Natural killer cell treated with Interleukin-12 subunit alpha and Interleukin-12 subunit beta and Interleukin-15 and Interleukin-18, amount 100 ng/mL, for 72 hours (primary cell): Measurements from ENCODE around the gene SPOCK3. TPM values are rescaled to one million over a fixed set of nuclear protein-coding genes. Genes with fewer than 3 reads are reported as not detected.
"Not testable (repeated sequence)": the region's sequence is repeated elsewhere in the genome, so short reads cannot be mapped to it uniquely, and the experiment has no call there.

Experiments used
- ATAC-seq, 2 donors: fragments of 150-1000 bp; cut with Tn5 transposase in 1 of 2; sonication (Bioruptor Pico), chemical (Tn5 transposase) in 1 of 2; 2 replicates each; pipeline ENCODE4 v1.10.0; 2021
- DNase-seq: peaks from one replicate; pipeline ENCODE4 v3.0.0; 2022; ENCODE audit warnings: low spot score
- H3K27ac Mint-ChIP-seq, 2 donors: 1 replicate in 1 of 2; 2 replicates in 1 of 2; pipeline ENCODE4 v1.8.0; 2022; ENCODE audit warnings: mixed read lengths in 2 of 2, mild to moderate bottlenecking in 1 of 2, moderate library complexity in 1 of 2
- H3K27me3 Mint-ChIP-seq, 2 donors: 1 replicate in 1 of 2; 2 replicates in 1 of 2; pipeline ENCODE4 v1.8.0; 2022; ENCODE audit warnings: mixed read lengths in 2 of 2
- H3K36me3 Mint-ChIP-seq: one replicate; pipeline ENCODE4 v1.8.0; 2022; ENCODE audit warnings: mixed read lengths
- H3K4me1 Mint-ChIP-seq, 2 donors: 1 replicate in 1 of 2; 2 replicates in 1 of 2; pipeline ENCODE4 v1.8.0; 2022; ENCODE audit warnings: low read depth in 2 of 2, mixed read lengths in 2 of 2, mild to moderate bottlenecking in 1 of 2
- H3K4me3 Mint-ChIP-seq: one replicate; pipeline ENCODE4 v1.8.0; 2022; ENCODE audit warnings: mixed read lengths
- H3K9me3 Mint-ChIP-seq: 2 replicates; pipeline ENCODE4 v1.8.0; 2022; ENCODE audit warnings: mixed read lengths
- total RNA-seq, 2 donors: library from RNA; stranded (reverse); gene quantifications; one replicate each; pipeline ENCODE4 v1.2.3, GENCODE V29; 2022

SPOCK3 gene
- total RNA-seq, 2 donors from 2014 or later: not detected

- not testable (repeated sequence) for H3K27me3 Mint-ChIP-seq, DNase-seq, H3K36me3 Mint-ChIP-seq, H3K4me3 Mint-ChIP-seq, H3K4me1 Mint-ChIP-seq, H3K9me3 Mint-ChIP-seq, ATAC-seq, H3K27ac Mint-ChIP-seq
Measured at GRCh38 chr4:166739215-166739614, 495.1 kb downstream of the SPOCK3 start.

GRCh38 chr4:166737430-166737829 is 496.9 kb downstream of the SPOCK3 start:
- Mint-ChIP-seq H3K36me3 (no peaks in the 10 kb centered on the region), H3K27ac (no peak overlapping the region), H3K4me3 (no peak overlapping the region), H3K27me3 (no peaks in the 10 kb centered on the region), H3K9me3 (peaks cover 3% of the 10 kb centered on the region), H3K4me1 (no peaks in the 10 kb centered on the region)
- no peak for ATAC-seq
- DNase-seq: no peak

GRCh38 chr4:166735553-166735952 is 498.7 kb downstream of the SPOCK3 start:
- no peaks in the 10 kb centered on the region for H3K27me3 Mint-ChIP-seq
- ATAC-seq: no peak
- H3K9me3 Mint-ChIP-seq: peaks cover 3% of the 10 kb centered on the region
- no peak overlapping the region for H3K27ac Mint-ChIP-seq
- no peaks in the 10 kb centered on the region for H3K36me3 Mint-ChIP-seq
- H3K4me3 Mint-ChIP-seq: no peak overlapping the region
- H3K4me1 Mint-ChIP-seq: no peaks in the 10 kb centered on the region
- DNase-seq: no peak

- H3K27me3 Mint-ChIP-seq: no peaks in the 10 kb centered on the region
- H3K9me3 Mint-ChIP-seq: peaks cover 4% of the 10 kb centered on the region
- no peak for DNase-seq
- no peak for ATAC-seq
- H3K36me3 Mint-ChIP-seq: no peaks in the 10 kb centered on the region
- no peak overlapping the region for H3K4me3 Mint-ChIP-seq
- H3K4me1 Mint-ChIP-seq: no peaks in the 10 kb centered on the region
- no peak overlapping the region for H3K27ac Mint-ChIP-seq
Measured at GRCh38 chr4:166734797-166735196, 499.5 kb downstream of the SPOCK3 start.

- Mint-ChIP-seq H3K4me1 (no peaks in the 10 kb centered on the region), H3K9me3 (peaks cover 8% of the 10 kb centered on the region), H3K36me3 (no peaks in the 10 kb centered on the region), H3K4me3 (no peak overlapping the region), H3K27me3 (no peaks in the 10 kb centered on the region), H3K27ac (no peak overlapping the region)
- ATAC-seq: no peak
- DNase-seq: no peak
Measured at GRCh38 chr4:166733686-166734085, 500.6 kb downstream of the SPOCK3 start.

- Mint-ChIP-seq H3K4me1 (no peaks in the 10 kb centered on the region), H3K27ac (no peak overlapping the region), H3K36me3 (no peaks in the 10 kb centered on the region), H3K9me3 (peaks cover 12% of the 10 kb centered on the region), H3K4me3 (no peak overlapping the region), H3K27me3 (no peaks in the 10 kb centered on the region)
- DNase-seq: no peak
- ATAC-seq: no peak
Measured at GRCh38 chr4:166726832-166727231, 507.5 kb downstream of the SPOCK3 start.

GRCh38 chr4:166724369-166724768 is 509.9 kb downstream of the SPOCK3 start:
- Mint-ChIP-seq H3K4me1 (no peaks in the 10 kb centered on the region), H3K9me3 (peaks cover 23% of the 10 kb centered on the region), H3K27ac (no peak overlapping the region), H3K4me3 (no peak overlapping the region), H3K36me3 (peaks cover 11% of the 10 kb centered on the region), H3K27me3 (no peaks in the 10 kb centered on the region)
- ATAC-seq: no peak
- no peak for DNase-seq

- H3K36me3 Mint-ChIP-seq: peaks cover 12% of the 10 kb centered on the region
- DNase-seq: no peak
- H3K27me3 Mint-ChIP-seq: no peaks in the 10 kb centered on the region
- H3K27ac Mint-ChIP-seq: no peak overlapping the region
- no peak for ATAC-seq
- no peak overlapping the region for H3K4me3 Mint-ChIP-seq
- H3K4me1 Mint-ChIP-seq: no peaks in the 10 kb centered on the region
- H3K9me3 Mint-ChIP-seq: peaks cover 24% of the 10 kb centered on the region
Measured at GRCh38 chr4:166723532-166724140, 510.7 kb downstream of the SPOCK3 start.

GRCh38 chr4:166715748-166716713 is 518.3 kb downstream of the SPOCK3 start:
- DNase-seq, H3K4me3 Mint-ChIP-seq, ATAC-seq, H3K27ac Mint-ChIP-seq, H3K27me3 Mint-ChIP-seq, H3K4me1 Mint-ChIP-seq: not testable (repeated sequence)
- peaks cover 34% of the 10 kb centered on the region for H3K9me3 Mint-ChIP-seq
- H3K36me3 Mint-ChIP-seq: peaks cover 38% of the 10 kb centered on the region

- DNase-seq (no peak), ATAC-seq (no peak)
- Mint-ChIP-seq H3K27me3 (no peaks in the 10 kb centered on the region), H3K36me3 (peaks cover 20% of the 10 kb centered on the region), H3K9me3 (peaks cover 16% of the 10 kb centered on the region), H3K27ac (no peak overlapping the region), H3K4me1 (no peaks in the 10 kb centered on the region), H3K4me3 (no peak overlapping the region)
Measured at GRCh38 chr4:166700592-166700991, 533.7 kb downstream of the SPOCK3 start.

GRCh38 chr4:166688835-166689234 is 545.5 kb downstream of the SPOCK3 start:
- Mint-ChIP-seq H3K9me3 (peaks cover 15% of the 10 kb centered on the region), H3K4me1 (no peaks in the 10 kb centered on the region), H3K27me3 (no peaks in the 10 kb centered on the region), H3K27ac (no peak overlapping the region), H3K4me3 (no peak overlapping the region), H3K36me3 (peaks cover 4% of the 10 kb centered on the region)
- DNase-seq: no peak
- ATAC-seq: no peak

- ATAC-seq (no peak), DNase-seq (no peak)
- H3K9me3 Mint-ChIP-seq: peaks cover 21% of the 10 kb centered on the region
- H3K4me1 Mint-ChIP-seq: no peaks in the 10 kb centered on the region
- no peak overlapping the region for H3K27ac Mint-ChIP-seq
- no peaks in the 10 kb centered on the region for H3K27me3 Mint-ChIP-seq
- no peak overlapping the region for H3K4me3 Mint-ChIP-seq
- H3K36me3 Mint-ChIP-seq: peaks cover 4% of the 10 kb centered on the region
Measured at GRCh38 chr4:166687828-166688227, 546.5 kb downstream of the SPOCK3 start.
